Osteocyte (in vitro differentiated cells): ENCODE results near the gene SPTBN4. TPM values are rescaled to one million over a fixed set of nuclear protein-coding genes. Genes with fewer than 3 reads are reported as not detected.

Source experiments
- DNase-seq: peaks from one replicate; pipeline ENCODE4 v3.0.0; 2021; ENCODE audit warnings: mixed read lengths; ENCODE audit not compliant: unreplicated experiment; ENCODE audit errors: extremely low spot score
- H3K27ac Mint-ChIP-seq: one replicate; pipeline ENCODE4 v1.8.0; 2021; ENCODE audit warnings: mild to moderate bottlenecking, mixed read lengths; ENCODE audit not compliant: unreplicated experiment
- H3K27me3 Mint-ChIP-seq: one replicate; pipeline ENCODE4 v1.8.0; 2021; ENCODE audit warnings: mixed read lengths; ENCODE audit not compliant: unreplicated experiment
- H3K36me3 Mint-ChIP-seq: one replicate; pipeline ENCODE4 v1.8.0; 2021; ENCODE audit warnings: mixed read lengths; ENCODE audit not compliant: unreplicated experiment
- H3K4me1 Mint-ChIP-seq: one replicate; pipeline ENCODE4 v1.8.0; 2021; ENCODE audit warnings: mixed read lengths; ENCODE audit not compliant: unreplicated experiment
- H3K4me3 Mint-ChIP-seq: one replicate; pipeline ENCODE4 v1.8.0; 2021; ENCODE audit warnings: mild to moderate bottlenecking, moderate library complexity, mixed read lengths; ENCODE audit not compliant: unreplicated experiment
- H3K9me3 Mint-ChIP-seq: one replicate; pipeline ENCODE4 v1.8.0; 2021; ENCODE audit warnings: mixed read lengths; ENCODE audit not compliant: unreplicated experiment
- CTCF ChIP-seq: fragments of 200-600 bp; sonication (generic); IDR thresholded peaks from 2 replicates; pipeline ENCODE4 v1.5.0; 2021; ENCODE audit warnings: antibody characterized with exemption, mild to moderate bottlenecking, moderate library complexity
- total RNA-seq: library from RNA; stranded (reverse); gene quantifications from 2 replicates; pipeline ENCODE4 v1.2.1, GENCODE V29; 2021

Gene SPTBN4
- total RNA-seq, 1 donor from 2014 or later, result 0.48 TPM

- Mint-ChIP-seq H3K4me3 (no peak overlapping the region), H3K27me3 (no peaks in the 10 kb centered on the region), H3K36me3 (peaks cover 27% of the 10 kb centered on the region), H3K9me3 (no peaks in the 10 kb centered on the region), H3K27ac (no peak overlapping the region), H3K4me1 (peaks cover 18% of the 10 kb centered on the region)
- DNase-seq, result no peak
- TF ChIP-seq CTCF, result no peak
Observed at GRCh38 chr19:40625406-40626120, 158.8 kb downstream of the SPTBN4 start.

Other genes starting within 250 kb of the SPTBN4 start
- not detected in 2 replicates for gene TTC9B, start 248.6 kb upstream of the SPTBN4 start, total RNA-seq
- gene CCNP, start 240.3 kb upstream of the SPTBN4 start, total RNA-seq, result 0.51 and 0.57 TPM in 2 replicates
- 152 and 156 TPM in 2 replicates for gene AKT2, start 181.7 kb upstream of the SPTBN4 start, total RNA-seq
- 13.1 and 16.6 TPM in 2 replicates for gene C19orf47, start 118.6 kb upstream of the SPTBN4 start, total RNA-seq
- gene PLD3, start 118.3 kb upstream of the SPTBN4 start, total RNA-seq, result 499 and 511 TPM in 2 replicates
- 0.21 and 0.29 TPM in 2 replicates for gene HIPK4, start 76.8 kb upstream of the SPTBN4 start, total RNA-seq
- 5.0 and 5.7 TPM in 2 replicates for gene PRX, start 53.6 kb upstream of the SPTBN4 start, total RNA-seq
- gene SERTAD1, start 41.0 kb upstream of the SPTBN4 start, total RNA-seq, result 13.3 and 13.8 TPM in 2 replicates
- 31.4 and 33.4 TPM in 2 replicates for gene SERTAD3, start 22.7 kb upstream of the SPTBN4 start, total RNA-seq
- 45.6 and 51.5 TPM in 2 replicates for gene BLVRB, start 1.3 kb upstream of the SPTBN4 start, total RNA-seq
- 53.3 and 53.8 TPM in 2 replicates for gene SHKBP1, start 109.9 kb downstream of the SPTBN4 start, total RNA-seq
- 85.9 and 93.6 TPM in 2 replicates for gene LTBP4, start 134.4 kb downstream of the SPTBN4 start, total RNA-seq
- gene NUMBL, start 223.7 kb downstream of the SPTBN4 start, total RNA-seq, result 63.2 and 67.1 TPM in 2 replicates
- gene COQ8B, start 249.9 kb downstream of the SPTBN4 start, total RNA-seq, result 33.8 and 42.0 TPM in 2 replicates